ENCODE results near the gene SERPINB3. TPM values are rescaled to one million over a fixed set of nuclear protein-coding genes. Genes with fewer than 3 reads are reported as not detected.

Gene SERPINB3
- total RNA-seq, 1 donor from 2014 or later: not detected

Other genes with a start within 250 kb of the SERPINB3 start
- 20.4 TPM for gene VPS4B, start 239.4 kb downstream of the SERPINB3 start, total RNA-seq
- not detected for gene SERPINB5, start 184.9 kb downstream of the SERPINB3 start, total RNA-seq
- gene SERPINB12, start 119.5 kb downstream of the SERPINB3 start, total RNA-seq: not detected
- gene SERPINB13, start 74.5 kb downstream of the SERPINB3 start, total RNA-seq: not detected
- not detected for gene SERPINB4, start 17.6 kb downstream of the SERPINB3 start, total RNA-seq
- gene SERPINB11, start 41.1 kb upstream of the SERPINB3 start, total RNA-seq: not detected
- not detected for gene SERPINB7, start 113.5 kb upstream of the SERPINB3 start, total RNA-seq
- gene SERPINB2, start 225.8 kb upstream of the SERPINB3 start, total RNA-seq: not detected
- not detected for gene SERPINB10, start 246.1 kb upstream of the SERPINB3 start, total RNA-seq